ENCODE data around the gene ITPR1. TPM values are rescaled to one million over a fixed set of nuclear protein-coding genes. Genes with fewer than 3 reads are reported as not detected.

ITPR1 gene
- total RNA-seq, 1 donor from 2014 or later = 117 TPM

- intact Hi-C loops (cut with micrococcal nuclease) = no loop called here
- Mint-ChIP-seq H3K27me3 (ENCODE audit: low read depth) (no peaks in the 10 kb centered on the region), H3K4me3 (ENCODE audit: low read depth) (no peak overlapping the region), H3K36me3 (ENCODE audit: low read depth) (peaks cover 78% of the 10 kb centered on the region), H3K9me3 (no peaks in the 10 kb centered on the region), H3K4me1 (ENCODE audit: low read depth) (peaks cover 40% of the 10 kb centered on the region), H3K27ac (peak overlapping the region; percentile 65)
- no peak for DNase-seq (ENCODE audit: low spot score)
Measured at GRCh38 chr3:4750306-4750968, 257.3 kb downstream of the ITPR1 start.

GRCh38 chr3:4751029-4751501 is 257.9 kb downstream of the ITPR1 start:
- intact Hi-C loops (cut with micrococcal nuclease) = no loop called here
- Mint-ChIP-seq H3K27ac (peak overlapping the region; percentile 69), H3K4me3 (ENCODE audit: low read depth) (no peak overlapping the region), H3K4me1 (ENCODE audit: low read depth) (peaks cover 42% of the 10 kb centered on the region), H3K36me3 (ENCODE audit: low read depth) (peaks cover 78% of the 10 kb centered on the region), H3K27me3 (ENCODE audit: low read depth) (no peaks in the 10 kb centered on the region), H3K9me3 (no peaks in the 10 kb centered on the region)
- DNase-seq (ENCODE audit: low spot score) = no peak

DNA sequence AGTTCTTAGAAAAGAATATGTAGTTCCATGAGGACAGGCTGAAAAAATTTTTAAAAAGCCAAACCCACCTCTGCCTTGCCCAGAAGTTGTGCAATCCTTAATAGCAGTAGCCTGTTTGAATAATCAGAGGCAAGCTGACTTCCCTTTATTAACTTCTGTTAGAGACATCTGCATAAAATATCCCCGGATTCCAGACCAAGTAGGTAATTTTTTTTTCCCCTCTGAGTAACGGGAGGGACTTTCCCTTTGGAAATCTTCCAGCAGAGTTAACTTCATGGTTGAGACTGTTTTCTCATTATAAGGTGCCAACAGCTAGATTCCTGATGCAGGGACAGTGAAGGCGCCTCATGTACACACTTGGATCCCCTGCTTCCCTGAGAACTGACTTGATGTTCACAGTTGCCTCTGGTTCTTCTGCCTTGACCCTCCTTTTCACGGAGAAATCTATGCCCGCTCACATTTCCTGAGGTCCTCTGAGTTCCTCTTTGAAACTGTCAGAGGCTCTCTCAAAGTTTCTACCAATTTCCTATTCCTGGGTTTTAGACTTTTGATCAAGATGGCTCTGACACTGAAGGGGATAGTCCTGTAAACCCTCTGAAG is 258.5 kb downstream of the ITPR1 start:
- intact Hi-C loops (cut with micrococcal nuclease) = no loop called here
- no peak for DNase-seq (ENCODE audit: low spot score)
- no peak overlapping the region for H3K27ac Mint-ChIP-seq
- H3K4me3 Mint-ChIP-seq (ENCODE audit: low read depth) = no peak overlapping the region
- H3K36me3 Mint-ChIP-seq (ENCODE audit: low read depth) = peaks cover 78% of the 10 kb centered on the region
- H3K27me3 Mint-ChIP-seq (ENCODE audit: low read depth) = no peaks in the 10 kb centered on the region
- H3K4me1 Mint-ChIP-seq (ENCODE audit: low read depth) = peaks cover 47% of the 10 kb centered on the region
- H3K9me3 Mint-ChIP-seq = no peaks in the 10 kb centered on the region

GRCh38 chr3:4752201-4753072 is 259.3 kb downstream of the ITPR1 start:
- H3K9me3 Mint-ChIP-seq = no peaks in the 10 kb centered on the region
- peaks cover 49% of the 10 kb centered on the region for H3K4me1 Mint-ChIP-seq (ENCODE audit: low read depth)
- H3K4me3 Mint-ChIP-seq (ENCODE audit: low read depth) = no peak overlapping the region
- intact Hi-C loops (cut with micrococcal nuclease) = no loop called here
- H3K27me3 Mint-ChIP-seq (ENCODE audit: low read depth) = no peaks in the 10 kb centered on the region
- no peak for DNase-seq (ENCODE audit: low spot score)
- peaks cover 75% of the 10 kb centered on the region for H3K36me3 Mint-ChIP-seq (ENCODE audit: low read depth)
- peak overlapping the region; percentile 20 for H3K27ac Mint-ChIP-seq

GRCh38 chr3:4753073-4753691 is 260.0 kb downstream of the ITPR1 start:
- no peaks in the 10 kb centered on the region for H3K9me3 Mint-ChIP-seq
- H3K27me3 Mint-ChIP-seq (ENCODE audit: low read depth) = no peaks in the 10 kb centered on the region
- no peak for DNase-seq (ENCODE audit: low spot score)
- no peak overlapping the region for H3K4me3 Mint-ChIP-seq (ENCODE audit: low read depth)
- H3K36me3 Mint-ChIP-seq (ENCODE audit: low read depth) = peaks cover 70% of the 10 kb centered on the region
- H3K27ac Mint-ChIP-seq = peak overlapping the region; percentile 20
- intact Hi-C loops (cut with micrococcal nuclease) = no loop called here
- peaks cover 49% of the 10 kb centered on the region for H3K4me1 Mint-ChIP-seq (ENCODE audit: low read depth)

GRCh38 chr3:4754180-4755086 is 261.3 kb downstream of the ITPR1 start:
- Mint-ChIP-seq H3K4me3 (ENCODE audit: low read depth) (no peak overlapping the region), H3K4me1 (ENCODE audit: low read depth) (peaks cover 50% of the 10 kb centered on the region), H3K36me3 (ENCODE audit: low read depth) (peaks cover 69% of the 10 kb centered on the region), H3K27me3 (ENCODE audit: low read depth) (no peaks in the 10 kb centered on the region), H3K27ac (peak overlapping the region; percentile 1), H3K9me3 (no peaks in the 10 kb centered on the region)
- no peak for DNase-seq (ENCODE audit: low spot score)
- intact Hi-C loops (cut with micrococcal nuclease) = loop anchor here (2.0 kb wide), 1 partner anchor 22 kb away; no protein-coding TSS in a partner anchor

DNA sequence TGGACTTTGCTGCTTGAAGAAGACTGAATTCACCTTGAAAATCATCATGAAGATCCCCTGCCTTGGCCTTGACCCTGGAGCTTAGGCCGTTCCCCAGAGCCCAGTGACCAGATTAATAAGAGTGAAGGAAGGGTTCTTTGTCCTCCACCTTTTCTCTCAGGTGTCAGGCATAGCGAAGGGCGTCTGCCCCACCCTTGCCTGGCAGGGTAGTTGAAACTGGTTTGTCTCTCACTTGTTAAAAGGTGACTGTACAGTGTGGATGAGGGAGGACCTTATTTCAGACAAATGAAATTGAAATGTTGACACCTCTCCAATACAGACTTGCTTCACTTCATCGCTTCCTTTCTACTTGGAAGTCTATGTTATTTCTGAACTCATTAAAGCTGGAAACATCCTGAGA is 262.4 kb downstream of the ITPR1 start:
- peaks cover 75% of the 10 kb centered on the region for H3K36me3 Mint-ChIP-seq (ENCODE audit: low read depth)
- DNase-seq (ENCODE audit: low spot score) = no peak
- H3K27ac Mint-ChIP-seq = no peak overlapping the region
- no peak overlapping the region for H3K4me3 Mint-ChIP-seq (ENCODE audit: low read depth)
- H3K27me3 Mint-ChIP-seq (ENCODE audit: low read depth) = no peaks in the 10 kb centered on the region
- H3K4me1 Mint-ChIP-seq (ENCODE audit: low read depth) = peaks cover 53% of the 10 kb centered on the region
- intact Hi-C loops (cut with micrococcal nuclease) = loop anchor here (2.0 kb wide), 1 partner anchor 21 kb away; no protein-coding TSS in a partner anchor
- H3K9me3 Mint-ChIP-seq = peaks cover under 1% of the 10 kb centered on the region

GRCh38 chr3:4756057-4756775 is 263.1 kb downstream of the ITPR1 start:
- peaks cover 75% of the 10 kb centered on the region for H3K36me3 Mint-ChIP-seq (ENCODE audit: low read depth)
- intact Hi-C loops (cut with micrococcal nuclease) = no loop called here
- H3K9me3 Mint-ChIP-seq = peaks cover 7% of the 10 kb centered on the region
- no peak for DNase-seq (ENCODE audit: low spot score)
- H3K27me3 Mint-ChIP-seq (ENCODE audit: low read depth) = no peaks in the 10 kb centered on the region
- no peak overlapping the region for H3K4me3 Mint-ChIP-seq (ENCODE audit: low read depth)
- no peak overlapping the region for H3K27ac Mint-ChIP-seq
- peaks cover 46% of the 10 kb centered on the region for H3K4me1 Mint-ChIP-seq (ENCODE audit: low read depth)

GRCh38 chr3:4756855-4757574 is 263.9 kb downstream of the ITPR1 start:
- no peak overlapping the region for H3K4me3 Mint-ChIP-seq (ENCODE audit: low read depth)

DNA sequence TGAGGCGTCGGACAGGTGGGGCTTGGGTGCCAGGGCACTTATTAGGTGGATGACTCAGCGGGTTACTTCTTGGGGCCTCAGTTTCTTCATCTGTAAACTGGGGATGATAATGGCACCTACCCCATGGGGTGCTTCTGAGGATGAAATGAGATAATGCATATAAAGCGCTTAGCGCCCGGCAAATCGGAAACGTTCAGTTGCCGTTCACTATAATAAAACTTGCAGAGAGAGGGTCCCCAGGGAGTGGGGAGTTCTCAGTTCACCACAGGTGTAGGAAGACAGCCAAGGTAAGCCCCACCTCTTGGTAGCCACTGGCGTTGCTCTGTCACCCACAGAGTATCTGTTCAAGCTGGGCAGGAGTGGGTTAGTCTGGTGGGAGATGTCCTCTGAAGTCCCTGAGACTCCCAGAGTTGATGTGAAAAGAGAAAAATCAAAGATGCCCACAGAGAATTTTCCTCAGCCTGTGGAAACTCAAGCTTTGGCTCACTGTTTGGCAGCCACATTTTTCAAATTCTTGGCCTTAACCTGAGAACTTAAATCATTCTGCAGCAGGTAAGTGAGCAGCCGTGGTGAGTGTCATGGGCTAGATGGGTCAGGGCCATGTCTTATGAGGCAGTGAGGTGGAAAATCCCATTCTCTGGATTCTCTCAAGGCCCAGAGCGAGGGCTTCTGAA is 264.6 kb downstream of the ITPR1 start:
- H3K4me1 Mint-ChIP-seq (ENCODE audit: low read depth) = peaks cover 44% of the 10 kb centered on the region
- H3K9me3 Mint-ChIP-seq = peaks cover 16% of the 10 kb centered on the region
- intact Hi-C loops (cut with micrococcal nuclease) = no loop called here
- no peak overlapping the region for H3K4me3 Mint-ChIP-seq (ENCODE audit: low read depth)
- DNase-seq (ENCODE audit: low spot score) = no peak
- peaks cover 80% of the 10 kb centered on the region for H3K36me3 Mint-ChIP-seq (ENCODE audit: low read depth)
- H3K27me3 Mint-ChIP-seq (ENCODE audit: low read depth) = no peaks in the 10 kb centered on the region
- no peak overlapping the region for H3K27ac Mint-ChIP-seq

More at GRCh38 chr3:4756855-4757574, 263.9 kb downstream of the ITPR1 start:
- intact Hi-C loops (cut with micrococcal nuclease) = no loop called here
- H3K27ac Mint-ChIP-seq = no peak overlapping the region
- no peaks in the 10 kb centered on the region for H3K27me3 Mint-ChIP-seq (ENCODE audit: low read depth)
- peaks cover 79% of the 10 kb centered on the region for H3K36me3 Mint-ChIP-seq (ENCODE audit: low read depth)
- H3K9me3 Mint-ChIP-seq = peaks cover 12% of the 10 kb centered on the region
- peaks cover 44% of the 10 kb centered on the region for H3K4me1 Mint-ChIP-seq (ENCODE audit: low read depth)
- DNase-seq (ENCODE audit: low spot score) = no peak
